ENCODE measurements around the gene FRRS1L.

The FRRS1L gene

DNA sequence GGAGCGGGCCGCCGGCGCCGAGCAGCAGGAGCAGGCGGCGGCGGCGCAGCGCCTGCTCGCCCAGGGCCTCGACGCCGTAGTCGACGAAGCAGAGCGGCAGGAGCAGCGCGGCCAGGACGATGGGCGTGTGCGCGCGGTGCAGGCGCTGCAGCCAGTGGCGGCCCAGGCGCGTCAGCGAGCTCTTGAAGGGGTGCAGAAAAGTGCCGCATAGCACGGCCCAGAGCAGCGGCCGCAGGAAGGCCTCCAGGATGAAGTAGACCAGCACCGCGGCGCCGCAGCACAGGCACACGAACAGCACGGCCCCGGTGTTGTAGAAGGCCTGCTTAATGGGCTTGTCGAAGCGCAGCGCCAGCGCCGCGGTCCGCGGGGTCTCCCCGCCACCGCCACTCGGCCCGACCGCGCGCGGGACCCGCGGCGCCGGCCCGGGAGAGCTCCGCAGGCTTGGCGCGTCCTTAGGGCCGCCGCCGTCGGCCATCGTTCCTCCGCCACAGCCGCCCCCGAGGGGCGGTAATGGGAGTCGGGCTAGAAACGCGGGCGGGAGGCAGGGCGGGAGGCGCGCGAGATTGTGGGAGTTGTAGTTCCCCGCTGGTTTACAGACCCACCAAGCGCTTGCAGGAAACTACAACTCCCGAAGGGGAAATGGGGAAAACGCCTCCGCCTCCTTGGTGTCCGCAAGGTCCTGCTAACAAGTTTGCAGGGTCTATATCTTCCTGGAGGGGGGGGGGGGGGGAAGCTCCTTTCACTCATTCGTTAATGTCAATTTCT, 47.4 kb downstream of the FRRS1L start, which contains the start of gene TMEM245:
TSS of gene TMEM245 (minus strand) at position 509 of the 765 bp plus-strand sequence. CDS start at position 475, 34 bp downstream.
- Histone ChIP-seq H3K27ac (peak within 1 kb of the TSS; percentile 81), H3K9ac (ENCODE audit: insufficient read length) (peak within 1 kb of the TSS; percentile 89), H3K4me3 (peak within 1 kb of the TSS; percentile 96), H3K9me3 (ENCODE audit: low read depth, low read length) (no peaks in the 10 kb centered on the region), H3K36me3 (ENCODE audit: insufficient read depth, low read length) (0 out of 2 replicates have a peak, but pooled peaks cover 5% of the 10 kb centered on the region)
- peak; percentile 97 for DNase-seq (ENCODE audit: low read depth, low spot score)
- TF ChIP-seq EZH2 (IDR thresholded peaks at IDR 0.05), result no peak
- peak; percentile 75 for TF ChIP-seq POLR2AphosphoS5 (IDR thresholded peaks at IDR 0.05; ENCODE audit: borderline replicate concordance, low read depth, low read length)
- TF ChIP-seq FOXP2 (optimal IDR thresholded peaks at IDR 0.05; ENCODE audit: control extremely low read depth, extremely low read length, insufficient read depth), result no peak

DNA sequence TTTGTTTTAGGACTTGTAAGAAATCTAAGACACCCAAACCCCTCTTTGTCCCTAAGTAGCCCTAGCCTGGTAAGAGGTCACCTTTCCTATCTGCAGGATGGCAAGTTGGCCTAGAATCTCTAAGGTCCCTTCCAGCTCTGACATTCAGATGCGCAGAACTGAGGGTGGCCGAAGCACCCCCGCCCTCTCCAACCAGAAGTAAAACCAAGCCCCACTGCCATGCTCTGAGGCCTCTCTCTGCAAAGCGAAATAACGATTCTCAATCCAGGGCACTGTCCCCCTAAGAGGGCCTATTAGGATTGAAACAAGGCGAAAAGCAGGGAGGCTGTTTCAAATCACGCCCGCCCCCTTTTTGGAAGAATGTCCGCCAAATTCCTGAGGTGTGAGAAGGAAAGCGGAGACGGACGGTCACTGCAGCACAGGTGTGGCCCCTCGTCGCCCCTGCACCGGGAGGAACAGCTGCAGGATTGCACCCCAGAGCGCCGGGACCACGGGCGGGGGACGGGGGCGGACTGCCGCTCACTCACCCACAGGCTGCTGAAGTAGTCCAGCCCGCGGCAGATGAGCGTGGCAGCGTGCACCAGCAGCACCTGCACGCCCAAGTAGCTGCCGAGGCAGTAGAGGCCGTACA, 48.1 kb downstream of the FRRS1L start:
- Histone ChIP-seq H3K4me3 (peak overlapping the region; percentile 96), H3K36me3 (ENCODE audit: insufficient read depth, low read length) (0 out of 2 replicates have a peak, but pooled peaks cover 5% of the 10 kb centered on the region), H3K9me3 (ENCODE audit: low read depth, low read length) (no peaks in the 10 kb centered on the region), H3K9ac (ENCODE audit: insufficient read length) (peak overlapping the region; percentile 89), H3K27ac (no peak overlapping the region)
- no peak for DNase-seq (ENCODE audit: low read depth, low spot score)
- TF ChIP-seq FOXP2 (optimal IDR thresholded peaks at IDR 0.05; ENCODE audit: control extremely low read depth, extremely low read length, insufficient read depth) (no peak), EZH2 (IDR thresholded peaks at IDR 0.05) (no peak), POLR2AphosphoS5 (IDR thresholded peaks at IDR 0.05; ENCODE audit: borderline replicate concordance, low read depth, low read length) (no peak)

DNA sequence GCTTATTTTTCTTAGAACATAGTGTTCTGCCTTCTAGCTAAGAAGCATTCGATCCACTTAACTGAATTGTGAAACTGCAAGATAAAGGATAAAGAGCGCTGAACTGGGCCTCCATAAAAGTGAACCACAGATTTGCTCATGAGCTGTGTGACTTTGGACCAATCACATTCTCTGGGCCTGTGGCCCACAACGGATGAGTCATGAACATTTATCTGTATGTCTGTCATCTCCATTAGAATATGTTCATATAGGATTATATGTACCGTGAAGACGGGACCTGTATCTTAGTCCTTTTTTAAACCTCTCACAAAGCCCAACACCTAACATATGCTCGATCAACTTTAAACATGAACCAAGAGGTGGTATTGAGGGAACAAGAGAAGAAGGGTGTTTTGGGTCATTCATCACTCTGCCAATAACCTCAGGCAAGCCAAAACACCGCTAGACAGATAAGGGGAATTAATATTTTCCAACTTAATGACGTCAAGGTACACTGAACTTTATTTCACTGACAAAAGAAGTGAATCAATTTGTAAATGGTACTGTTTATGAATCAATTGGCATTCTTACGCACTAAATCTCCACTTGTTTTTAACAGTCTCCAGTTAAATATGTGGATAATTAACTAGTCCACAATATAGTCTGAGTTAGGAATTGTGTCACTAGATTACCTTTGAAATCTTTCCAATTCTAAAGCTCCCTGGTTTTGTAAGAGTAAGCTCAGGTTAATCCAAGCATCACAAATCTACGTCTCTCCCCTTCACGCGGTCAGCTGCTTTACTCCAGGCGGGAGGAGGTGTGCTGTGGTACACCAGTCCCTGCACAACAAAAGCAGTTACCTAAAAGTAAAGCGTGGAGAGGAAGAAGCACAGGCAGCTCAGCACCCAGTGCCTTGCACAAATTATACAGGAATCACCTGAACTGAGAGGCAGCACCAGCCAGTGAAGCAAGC, 48.9 kb downstream of the FRRS1L start:
- DNase-seq (ENCODE audit: low read depth, low spot score), result no peak
- TF ChIP-seq POLR2AphosphoS5 (IDR thresholded peaks at IDR 0.05; ENCODE audit: borderline replicate concordance, low read depth, low read length) (no peak), EZH2 (IDR thresholded peaks at IDR 0.05) (no peak), FOXP2 (optimal IDR thresholded peaks at IDR 0.05; ENCODE audit: control extremely low read depth, extremely low read length, insufficient read depth) (no peak)
- Histone ChIP-seq H3K4me3 (peak overlapping the region; percentile 96), H3K9me3 (ENCODE audit: low read depth, low read length) (no peaks in the 10 kb centered on the region), H3K27ac (no peak overlapping the region), H3K9ac (ENCODE audit: insufficient read length) (peak overlapping the region; percentile 89), H3K36me3 (ENCODE audit: insufficient read depth, low read length) (0 out of 2 replicates have a peak, but pooled peaks cover 5% of the 10 kb centered on the region)

DNA sequence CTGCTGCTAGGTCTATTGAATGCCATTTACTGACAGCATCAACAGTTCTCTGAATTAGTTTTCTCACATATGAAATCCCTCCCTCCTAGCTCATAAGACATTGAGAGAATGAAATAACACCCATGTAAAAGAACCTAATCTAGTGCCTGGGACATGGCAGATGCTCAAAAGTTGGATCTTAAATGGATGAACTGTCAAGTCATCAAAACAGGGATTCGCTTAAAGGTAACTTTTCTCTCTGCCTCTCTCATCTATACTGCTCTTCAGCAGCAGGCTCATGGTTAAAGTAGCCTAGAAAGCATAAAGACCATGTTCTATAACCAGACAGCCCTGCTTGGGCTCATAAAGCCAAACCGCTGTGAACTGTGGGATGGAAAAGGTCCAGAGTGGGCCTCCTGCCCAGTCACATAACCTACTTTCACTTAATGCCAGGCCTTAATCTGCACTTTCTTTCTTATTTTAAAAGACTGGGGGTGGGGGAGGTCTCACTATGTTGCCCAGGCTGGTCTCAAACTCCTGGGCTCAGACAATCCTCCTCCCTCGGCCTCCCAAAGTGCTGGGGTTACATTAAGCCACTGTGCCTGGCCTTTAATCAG, 51.0 kb downstream of the FRRS1L start:
- TF ChIP-seq POLR2AphosphoS5 (IDR thresholded peaks at IDR 0.05; ENCODE audit: borderline replicate concordance, low read depth, low read length), result no peak
- TF ChIP-seq EZH2 (IDR thresholded peaks at IDR 0.05), result no peak
- TF ChIP-seq FOXP2 (optimal IDR thresholded peaks at IDR 0.05; ENCODE audit: control extremely low read depth, extremely low read length, insufficient read depth), result no peak
- Histone ChIP-seq H3K9ac (ENCODE audit: insufficient read length) (no peak overlapping the region), H3K4me3 (no peak overlapping the region), H3K36me3 (ENCODE audit: insufficient read depth, low read length) (0 out of 2 replicates have a peak, but pooled peaks cover 5% of the 10 kb centered on the region), H3K9me3 (ENCODE audit: low read depth, low read length) (no peaks in the 10 kb centered on the region), H3K27ac (no peak overlapping the region)
- DNase-seq (ENCODE audit: low read depth, low spot score), result no peak

DNA sequence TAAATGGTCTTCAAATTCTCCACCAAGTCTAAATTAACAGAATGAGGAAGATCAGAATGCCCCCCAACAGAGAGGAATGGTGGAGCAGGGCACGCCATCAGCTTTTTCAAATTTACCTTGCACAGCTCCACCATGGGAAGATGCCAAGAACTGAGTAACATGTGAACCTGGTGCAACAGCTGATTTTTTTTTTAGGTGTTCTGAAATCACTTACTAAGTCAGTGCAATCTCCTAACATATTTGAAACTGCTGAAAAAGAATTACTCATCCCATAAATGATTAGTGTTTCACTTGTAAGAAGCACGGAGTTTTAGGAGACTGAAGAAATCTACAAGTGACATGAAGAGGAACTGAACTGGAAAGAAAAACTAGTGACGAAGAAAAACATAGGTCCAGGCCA, 52.4 kb downstream of the FRRS1L start:
- Histone ChIP-seq H3K36me3 (ENCODE audit: insufficient read depth, low read length) (0 out of 2 replicates have a peak, but pooled peaks cover 5% of the 10 kb centered on the region), H3K9me3 (ENCODE audit: low read depth, low read length) (no peaks in the 10 kb centered on the region), H3K9ac (ENCODE audit: insufficient read length) (no peak overlapping the region), H3K27ac (peak overlapping the region; percentile 86; the same call in 1 of the 2 replicates), H3K4me3 (no peak overlapping the region; the same call in 1 of the 2 replicates)
- no peak for DNase-seq (ENCODE audit: low read depth, low spot score)
- TF ChIP-seq EZH2 (IDR thresholded peaks at IDR 0.05) (no peak), FOXP2 (optimal IDR thresholded peaks at IDR 0.05; ENCODE audit: control extremely low read depth, extremely low read length, insufficient read depth) (no peak), POLR2AphosphoS5 (IDR thresholded peaks at IDR 0.05; ENCODE audit: borderline replicate concordance, low read depth, low read length) (no peak)

DNA sequence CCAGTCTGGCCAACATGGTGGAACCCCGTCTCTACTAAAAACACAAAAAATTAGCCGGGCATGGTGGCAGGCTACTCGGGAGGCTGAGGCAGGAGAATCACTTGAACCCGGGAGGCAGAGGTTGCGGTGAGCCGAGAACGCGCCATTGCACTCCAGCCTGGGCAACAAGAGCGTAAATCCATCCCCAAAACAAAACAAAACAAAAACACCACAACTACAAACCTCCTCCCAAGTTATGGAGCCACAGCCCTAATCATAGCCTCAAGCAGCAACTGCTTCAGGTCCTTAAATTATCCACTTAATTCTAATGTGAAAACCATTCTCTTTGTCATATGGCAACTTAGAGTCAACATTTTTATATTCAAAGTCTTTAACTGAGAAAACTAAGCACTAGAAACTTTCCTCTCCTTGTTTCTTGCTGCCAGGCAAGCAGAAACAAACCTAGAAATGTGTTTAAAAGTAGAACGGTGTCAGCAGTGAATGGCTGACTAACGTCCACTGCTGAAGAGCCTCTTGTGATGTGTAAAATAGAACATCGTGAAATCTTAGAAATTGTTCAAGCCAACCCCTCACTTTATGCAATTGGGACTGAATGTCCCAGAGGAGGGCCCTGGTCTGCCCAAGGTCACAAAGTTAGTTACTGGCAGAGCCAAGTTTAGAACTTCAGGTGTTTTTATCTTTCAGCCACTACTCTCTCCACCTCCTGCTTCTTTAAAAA, 53.0 kb downstream of the FRRS1L start:
- TF ChIP-seq EZH2 (IDR thresholded peaks at IDR 0.05) (no peak), FOXP2 (optimal IDR thresholded peaks at IDR 0.05; ENCODE audit: control extremely low read depth, extremely low read length, insufficient read depth) (no peak), POLR2AphosphoS5 (IDR thresholded peaks at IDR 0.05; ENCODE audit: borderline replicate concordance, low read depth, low read length) (no peak)
- DNase-seq (ENCODE audit: low read depth, low spot score), result no peak
- Histone ChIP-seq H3K27ac (peak overlapping the region; percentile 86), H3K4me3 (peak overlapping the region; percentile 51), H3K36me3 (ENCODE audit: insufficient read depth, low read length) (0 out of 2 replicates have a peak, but pooled peaks cover 5% of the 10 kb centered on the region), H3K9ac (ENCODE audit: insufficient read length) (no peak overlapping the region), H3K9me3 (ENCODE audit: low read depth, low read length) (no peaks in the 10 kb centered on the region)

DNA sequence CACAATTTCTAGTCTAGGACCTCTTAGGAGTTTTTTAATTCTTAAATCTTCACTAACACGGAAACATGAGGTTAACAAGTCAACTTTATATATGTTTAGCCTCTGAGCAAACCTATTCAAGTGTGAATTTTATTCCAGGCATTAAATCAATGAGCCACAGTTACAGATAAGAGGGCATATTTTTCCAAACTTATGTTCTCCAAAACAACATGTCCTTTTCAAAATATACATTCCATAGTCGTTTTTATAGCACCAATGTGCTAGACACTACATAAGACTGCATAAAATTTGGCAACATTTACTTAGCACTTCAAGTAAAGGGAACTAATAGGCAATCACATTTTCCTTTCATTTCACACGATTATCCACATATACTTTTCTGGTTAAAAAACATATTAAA, 53.8 kb downstream of the FRRS1L start:
- TF ChIP-seq FOXP2 (optimal IDR thresholded peaks at IDR 0.05; ENCODE audit: control extremely low read depth, extremely low read length, insufficient read depth), result no peak
- no peak for TF ChIP-seq EZH2 (IDR thresholded peaks at IDR 0.05)
- no peak for TF ChIP-seq POLR2AphosphoS5 (IDR thresholded peaks at IDR 0.05; ENCODE audit: borderline replicate concordance, low read depth, low read length)
- no peaks in the 10 kb centered on the region for H3K9me3 ChIP-seq (ENCODE audit: low read depth, low read length)
- peak overlapping the region; percentile 51 for H3K4me3 ChIP-seq
- peak overlapping the region; percentile 20 for H3K9ac ChIP-seq (ENCODE audit: insufficient read length)
- H3K36me3 ChIP-seq (ENCODE audit: insufficient read depth, low read length), result 0 out of 2 replicates have a peak, but pooled peaks cover 5% of the 10 kb centered on the region
- no peak for DNase-seq (ENCODE audit: low read depth, low spot score)
- H3K27ac ChIP-seq, result peak overlapping the region; percentile 86
